GM21576 (cell line): ENCODE measurements around the gene ZSWIM5.

Experiments
- ATAC-seq: cut with Tn5 transposase; IDR thresholded peaks from one replicate; pipeline ENCODE4 v1.9.1; 2021; ENCODE audit warnings: mild to moderate bottlenecking, moderate library complexity; ENCODE audit not compliant: unreplicated experiment

Gene ZSWIM5

DNA sequence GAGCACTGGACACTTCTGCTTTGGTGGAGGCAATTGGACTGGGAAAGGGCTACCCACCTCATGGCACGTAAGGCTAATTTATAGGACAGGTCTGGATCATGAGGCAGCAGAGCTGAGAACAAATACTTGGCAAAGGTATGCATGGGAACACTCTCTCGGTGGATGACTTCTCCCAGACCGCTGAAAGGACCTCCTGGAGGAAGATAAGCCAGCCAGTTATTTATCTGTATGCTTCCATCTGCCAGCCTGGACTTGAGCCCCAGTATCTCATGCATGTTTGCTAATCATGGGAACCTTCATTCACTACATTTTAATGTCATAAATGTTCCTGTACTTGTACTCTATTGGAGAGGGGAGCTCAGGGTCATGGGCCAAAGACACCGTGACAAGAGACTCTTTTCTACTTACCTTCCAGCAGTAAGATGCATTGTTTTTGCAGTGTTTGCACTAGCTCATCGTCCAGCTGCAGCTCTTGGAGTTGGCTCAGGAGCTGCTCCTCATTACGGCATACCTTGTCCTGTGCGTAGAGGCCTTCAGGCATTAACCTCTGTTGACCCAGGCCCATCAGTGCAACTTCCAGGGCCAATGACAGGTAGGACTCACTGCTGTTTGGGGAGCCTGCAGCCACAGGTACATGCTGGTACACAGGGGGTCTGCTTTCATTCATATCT, 170.6 kb downstream of the ZSWIM5 start:
- no peak for ATAC-seq

- ATAC-seq: no peak
Measured at GRCh38 chr1:45033356-45033755, 173.0 kb downstream of the ZSWIM5 start.

DNA sequence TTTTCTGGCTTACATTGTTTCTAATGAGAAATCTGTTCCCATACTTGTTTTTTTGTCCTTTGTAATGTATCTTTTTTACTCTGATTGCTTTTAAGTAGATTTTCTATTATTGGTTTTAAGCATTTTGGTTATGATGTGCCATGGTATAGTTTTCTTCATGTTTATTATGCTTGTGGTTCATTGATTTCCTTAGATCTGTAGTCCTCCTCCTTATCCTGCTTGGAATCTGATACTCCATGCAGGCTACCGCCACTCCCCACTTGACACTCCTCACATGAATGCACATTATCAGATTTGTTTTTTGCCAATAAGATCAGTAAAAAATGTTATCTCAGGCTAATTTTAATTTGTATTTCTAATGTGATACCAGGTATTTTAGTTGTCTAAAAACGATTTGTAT, 173.6 kb downstream of the ZSWIM5 start:
- no peak for ATAC-seq

- no peak for ATAC-seq
Measured at GRCh38 chr1:45026446-45026845, 180.0 kb downstream of the ZSWIM5 start.

DNA sequence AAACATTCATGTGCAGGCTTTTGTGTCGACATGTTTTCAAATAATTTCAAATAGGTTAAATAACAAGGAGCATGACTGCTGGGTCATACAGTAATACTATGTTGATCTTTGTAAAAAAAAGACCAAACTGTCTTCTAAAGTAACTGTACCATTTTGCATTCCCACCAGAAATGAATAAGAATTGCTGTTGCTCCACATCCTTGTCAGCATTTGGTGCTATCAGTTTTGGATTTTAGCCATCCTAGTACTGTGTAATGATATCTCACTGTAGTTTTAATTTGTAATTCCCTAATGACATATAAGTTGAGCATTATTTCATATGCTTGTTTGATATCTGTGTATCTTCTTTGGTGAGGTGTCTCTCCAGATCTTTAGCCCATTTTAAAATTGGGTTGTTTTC, 182.7 kb downstream of the ZSWIM5 start:
- ATAC-seq: no peak

GRCh38 chr1:45018599-45019230, 187.7 kb downstream of the ZSWIM5 start:
- ATAC-seq: peak; percentile 47

DNA sequence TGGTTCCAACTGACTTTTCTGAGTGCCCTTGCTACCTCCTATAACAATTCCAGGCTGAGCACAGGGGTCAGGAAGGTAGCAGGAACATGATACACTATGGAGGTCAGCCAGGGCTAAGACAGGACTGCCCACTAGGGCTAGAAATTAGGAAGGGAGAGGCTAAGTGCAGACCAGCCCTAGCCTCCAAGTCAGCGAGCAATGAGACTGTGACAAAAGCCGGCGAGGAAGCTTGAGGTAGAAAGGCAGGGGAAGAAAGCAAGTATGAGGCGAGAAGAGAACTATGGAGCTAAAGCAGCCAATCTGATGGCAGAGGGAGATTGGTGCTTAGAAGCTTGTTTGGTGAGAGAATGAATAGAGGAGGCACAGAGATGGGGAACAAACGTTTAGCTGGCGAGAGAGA, 189.6 kb downstream of the ZSWIM5 start:
- no peak for ATAC-seq

- ATAC-seq: no peak
Measured at GRCh38 chr1:45016090-45016697, 190.2 kb downstream of the ZSWIM5 start.

DNA sequence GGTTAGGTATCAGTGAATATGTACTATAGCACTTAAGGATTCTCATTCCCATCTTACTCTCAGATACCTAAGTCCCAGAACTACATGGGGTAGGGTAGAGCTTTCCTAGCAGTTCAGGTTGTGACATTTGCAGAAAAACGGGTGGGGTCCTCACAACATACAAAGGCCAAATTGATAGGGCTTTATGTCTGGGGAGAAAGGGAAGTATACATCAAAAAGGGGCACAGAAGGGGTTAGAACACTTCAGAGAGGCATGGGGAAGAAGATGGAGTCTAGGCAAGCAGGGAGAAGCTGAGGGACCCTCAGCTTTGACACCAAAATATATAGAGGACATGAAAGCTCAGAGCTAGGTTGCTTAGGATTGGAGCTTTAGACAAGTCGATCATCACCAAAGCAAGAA, 190.7 kb downstream of the ZSWIM5 start:
- no peak for ATAC-seq

GRCh38 chr1:45014321-45015028, 191.9 kb downstream of the ZSWIM5 start:
- no peak for ATAC-seq

DNA sequence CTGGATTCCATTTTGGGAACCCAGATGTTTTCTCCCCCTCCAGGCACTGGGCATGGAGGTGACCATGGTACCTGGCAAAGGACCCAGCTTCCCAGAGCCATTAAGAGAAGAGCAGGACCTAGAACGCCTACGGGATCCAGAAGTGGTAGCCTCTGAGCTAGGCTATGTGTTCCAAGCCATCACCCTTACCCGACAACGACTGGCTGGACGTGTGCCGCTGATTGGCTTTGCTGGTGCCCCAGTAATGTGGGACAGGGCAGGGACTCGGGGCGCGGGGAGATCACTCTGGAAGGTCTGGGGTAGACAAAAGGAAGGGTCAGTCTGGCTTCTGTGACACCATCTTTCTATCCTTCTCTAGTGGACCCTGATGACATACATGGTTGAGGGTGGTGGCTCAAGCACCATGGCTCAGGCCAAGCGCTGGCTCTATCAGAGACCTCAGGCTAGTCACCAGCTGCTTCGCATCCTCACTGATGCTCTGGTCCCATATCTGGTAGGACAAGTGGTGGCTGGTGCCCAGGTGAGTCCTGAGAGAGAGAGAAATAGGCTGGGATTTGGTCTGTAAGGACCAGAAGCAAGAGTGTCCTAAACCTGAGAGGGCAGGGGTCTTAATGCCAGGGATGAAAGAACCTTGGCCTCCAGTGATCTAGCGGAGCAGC, 192.7 kb downstream of the ZSWIM5 start:
- ATAC-seq: no peak

GRCh38 chr1:45012639-45013278, 193.6 kb downstream of the ZSWIM5 start:
- no peak for ATAC-seq

DNA sequence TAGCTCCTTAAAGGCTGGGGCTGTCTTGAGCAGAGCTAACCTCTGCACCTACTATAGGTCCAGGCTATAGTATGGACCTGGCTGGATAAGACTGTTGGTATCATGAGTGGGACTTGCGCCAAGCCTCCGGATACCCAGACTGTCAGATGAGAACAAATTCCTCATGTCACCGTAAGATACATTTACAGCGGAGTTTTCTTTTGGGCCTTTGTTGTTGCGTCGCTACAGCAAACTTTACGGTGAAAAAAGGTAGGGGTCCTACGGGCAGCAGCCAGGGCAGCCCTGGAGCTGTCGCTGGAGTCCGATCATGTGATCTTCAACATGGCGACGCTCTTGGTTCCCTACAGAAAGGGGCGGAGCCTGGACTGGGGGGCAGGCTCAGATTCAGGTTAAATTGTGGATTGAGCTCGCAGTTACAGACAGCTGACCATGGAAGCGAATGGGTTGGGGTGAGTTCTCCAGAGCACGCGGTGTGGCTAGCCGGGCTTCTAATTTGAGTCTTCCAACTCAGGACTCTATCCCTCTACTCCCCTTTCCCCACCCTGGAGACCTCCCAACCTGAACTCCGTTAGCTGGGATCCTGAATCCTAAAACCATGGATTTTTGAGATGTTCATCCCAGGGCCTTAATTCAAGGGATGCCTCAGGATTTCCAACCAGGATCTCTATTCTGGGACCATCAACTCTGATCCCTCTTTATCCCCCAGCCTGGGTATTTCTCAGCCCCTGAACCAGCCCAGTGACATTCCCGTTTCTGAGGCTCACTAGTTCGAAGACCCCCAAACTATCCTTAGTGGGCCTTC, 194.4 kb downstream of the ZSWIM5 start, which contains the start of gene UROD:
Gene UROD (plus strand): TSS at position 418 of the 802 bp plus-strand sequence. CDS start 12 bp downstream, at position 430.
- ATAC-seq: peak; percentile 62

- ATAC-seq: peak; percentile 66
Measured at GRCh38 chr1:45010855-45011811, 195.3 kb downstream of the ZSWIM5 start, which contains the start of gene HECTD3. HECTD3 (minus strand) TSS chr1:45011324; CDS start chr1:45011257, 67 bp downstream.

DNA sequence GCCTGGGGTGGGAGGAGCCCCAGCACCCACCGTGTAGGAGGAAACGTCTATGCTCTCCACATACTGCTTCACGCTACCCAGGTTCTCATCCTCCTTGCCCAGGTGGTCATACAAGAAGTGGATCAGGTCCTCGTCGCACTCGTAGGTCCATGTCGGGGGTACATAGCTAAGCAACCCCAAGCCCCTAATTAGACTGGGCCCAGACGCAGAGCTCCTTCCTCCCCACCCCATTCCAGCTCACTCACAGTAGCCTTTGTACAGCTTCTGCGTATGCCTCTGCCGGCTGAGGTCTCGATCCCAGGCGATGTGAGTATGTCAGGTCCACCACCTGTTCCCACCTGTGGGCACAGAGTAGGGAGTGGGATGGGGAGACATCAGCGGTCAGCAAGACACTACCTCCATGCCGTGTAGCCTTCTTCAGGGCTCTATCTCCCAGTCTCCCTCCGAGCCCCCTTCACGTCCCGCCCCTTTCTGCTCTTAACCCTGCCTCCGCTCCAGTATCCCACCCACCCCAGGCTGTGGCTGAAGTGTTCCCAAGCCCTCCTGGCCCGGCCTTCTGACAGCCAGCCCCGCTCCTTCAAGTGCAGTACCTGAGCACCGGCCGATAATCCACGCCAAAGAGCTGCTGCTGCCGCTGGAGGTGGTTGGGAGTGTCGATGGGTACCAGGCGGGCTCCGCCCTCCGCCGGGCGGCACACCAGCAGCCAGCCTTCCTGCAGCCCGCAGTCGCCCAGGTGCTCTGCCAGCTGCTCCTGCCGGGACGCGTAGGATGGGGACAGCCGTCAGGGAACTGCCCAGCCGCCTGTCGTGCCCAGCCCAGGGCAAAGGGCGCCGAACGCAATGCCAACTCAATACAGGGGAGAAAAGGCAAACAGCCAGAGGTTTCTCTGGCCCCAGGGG, 196.2 kb downstream of the ZSWIM5 start:
- ATAC-seq: no peak

GRCh38 chr1:45009296-45009865, 197.0 kb downstream of the ZSWIM5 start:
- no peak for ATAC-seq

GRCh38 chr1:45008516-45008915, 197.9 kb downstream of the ZSWIM5 start:
- no peak for ATAC-seq
